ENCODE results near the gene TSPAN18.
"Not testable (repeated sequence)": the region's sequence is repeated elsewhere in the genome, so short reads cannot be mapped to it uniquely, and the experiment has no call there.

The TSPAN18 gene

GRCh38 chr11:44868455-44869421, 142.0 kb downstream of the TSPAN18 start:
- DNase-seq (ENCODE audit: low read depth): no peak

DNA sequence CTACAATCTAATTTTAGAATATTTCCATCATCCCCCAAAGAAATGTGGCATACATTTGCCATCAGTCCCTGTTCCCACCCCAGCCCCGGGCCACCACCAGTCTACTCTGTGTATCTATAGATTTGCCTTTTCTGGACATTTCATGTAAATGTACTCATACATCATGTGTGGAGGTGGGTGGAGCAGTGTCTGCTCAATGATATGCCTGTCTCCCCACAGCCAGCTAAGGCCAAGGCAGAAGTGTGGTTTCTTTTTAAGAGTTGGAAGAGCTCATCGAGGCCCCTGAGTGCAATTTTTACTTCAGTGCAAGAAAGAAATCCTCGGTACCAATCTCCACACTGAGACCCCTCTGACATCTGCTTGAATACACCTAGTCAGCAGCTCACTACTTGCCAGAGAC, 143.4 kb downstream of the TSPAN18 start:
- no peak for DNase-seq (ENCODE audit: low read depth)

DNA sequence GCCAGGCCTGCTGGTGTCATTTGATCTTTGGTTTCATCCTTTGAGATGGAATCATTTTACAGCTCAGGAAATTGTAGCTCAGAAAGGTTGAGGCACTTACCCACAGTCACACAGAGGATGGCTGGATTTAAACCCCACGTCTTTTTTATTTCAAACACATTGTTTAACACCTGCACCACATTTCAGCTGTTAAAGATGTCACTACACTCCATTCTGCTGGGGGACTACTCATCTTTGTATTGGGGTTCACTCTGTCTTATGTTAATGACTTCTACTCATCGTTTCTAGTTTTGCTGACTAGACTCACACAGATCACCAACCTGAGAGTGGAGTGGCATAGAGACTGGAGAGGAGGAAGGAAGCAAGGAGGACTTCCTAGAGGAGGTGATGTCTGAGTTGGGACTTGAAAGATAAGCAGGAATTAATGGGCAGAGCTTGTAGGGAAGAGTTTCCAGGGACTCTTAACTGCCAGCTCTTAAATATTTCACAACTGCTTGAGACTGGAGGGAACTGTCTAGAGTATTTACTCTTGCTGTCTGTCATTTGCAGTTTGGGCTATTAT, 143.9 kb downstream of the TSPAN18 start:
- no peak for DNase-seq (ENCODE audit: low read depth)

DNA sequence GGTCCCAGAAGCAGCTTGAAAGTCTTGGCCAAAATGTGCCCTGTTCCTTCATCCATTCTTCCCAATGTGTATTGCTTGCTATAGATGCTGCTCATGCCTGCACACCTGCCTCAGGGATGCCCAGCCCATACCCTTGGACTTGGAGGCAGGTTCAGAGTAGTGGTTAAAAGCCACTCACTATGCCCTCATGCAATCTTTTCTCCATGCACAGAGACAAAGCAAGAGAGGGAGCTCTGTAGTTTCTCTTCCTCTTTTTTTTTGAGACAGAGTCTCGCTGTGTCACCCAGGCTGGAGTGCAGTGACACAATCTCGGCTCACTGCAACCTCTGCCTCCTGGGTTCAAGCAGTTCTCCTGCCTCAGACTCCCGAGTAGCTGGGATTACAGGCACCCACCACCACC, 144.9 kb downstream of the TSPAN18 start:
- DNase-seq (ENCODE audit: low read depth): not testable (repeated sequence)

GRCh38 chr11:44872556-44872955, 145.8 kb downstream of the TSPAN18 start:
- DNase-seq (ENCODE audit: low read depth): no peak

DNA sequence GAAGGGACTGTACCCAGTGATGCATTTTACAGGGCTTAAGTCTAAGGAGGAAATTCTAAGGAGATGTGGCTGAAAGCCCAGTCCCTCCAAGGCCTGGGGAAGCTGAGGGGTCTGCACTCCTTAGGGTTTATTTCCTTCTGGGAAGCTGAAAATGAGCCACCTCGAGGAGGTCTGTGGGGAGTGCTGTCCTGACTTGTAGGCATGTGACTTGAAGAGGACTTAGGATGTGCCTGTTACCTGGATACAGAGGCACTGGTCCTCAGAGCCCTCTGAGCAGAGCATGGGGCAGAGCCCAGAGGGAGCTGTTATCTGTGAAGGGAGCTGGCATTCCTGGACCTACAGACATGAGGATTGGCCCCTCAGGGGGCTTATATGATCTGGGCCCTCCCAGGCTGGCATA, 146.8 kb downstream of the TSPAN18 start:
- DNase-seq (ENCODE audit: low read depth): no peak

- DNase-seq (ENCODE audit: low read depth): no peak
Measured at GRCh38 chr11:44874284-44874683, 147.5 kb downstream of the TSPAN18 start.

DNA sequence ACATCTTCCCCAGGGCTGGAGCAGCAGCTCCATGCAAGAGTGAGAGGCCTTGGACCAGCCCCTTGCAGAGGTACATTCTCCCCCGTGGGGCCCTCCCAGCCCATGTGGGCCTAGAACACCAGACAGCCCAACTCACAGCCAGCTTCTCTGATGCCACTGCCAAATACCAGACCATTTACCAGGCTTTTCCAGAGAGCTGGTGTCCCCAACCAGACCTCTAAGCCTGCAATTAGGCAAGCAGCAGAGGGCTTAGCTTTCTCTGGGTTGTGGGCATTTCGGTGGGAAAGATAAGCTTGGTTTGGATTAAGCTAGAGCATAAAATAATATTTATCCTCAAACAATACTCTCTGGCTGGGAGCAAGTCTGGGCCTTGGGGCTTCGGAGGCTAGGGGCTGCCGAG, 148.3 kb downstream of the TSPAN18 start:
- no peak for DNase-seq (ENCODE audit: low read depth)

GRCh38 chr11:44876194-44876723, 149.5 kb downstream of the TSPAN18 start:
- no peak for DNase-seq (ENCODE audit: low read depth)

- no peak for DNase-seq (ENCODE audit: low read depth)
Measured at GRCh38 chr11:44876906-44877305, 150.1 kb downstream of the TSPAN18 start.

DNA sequence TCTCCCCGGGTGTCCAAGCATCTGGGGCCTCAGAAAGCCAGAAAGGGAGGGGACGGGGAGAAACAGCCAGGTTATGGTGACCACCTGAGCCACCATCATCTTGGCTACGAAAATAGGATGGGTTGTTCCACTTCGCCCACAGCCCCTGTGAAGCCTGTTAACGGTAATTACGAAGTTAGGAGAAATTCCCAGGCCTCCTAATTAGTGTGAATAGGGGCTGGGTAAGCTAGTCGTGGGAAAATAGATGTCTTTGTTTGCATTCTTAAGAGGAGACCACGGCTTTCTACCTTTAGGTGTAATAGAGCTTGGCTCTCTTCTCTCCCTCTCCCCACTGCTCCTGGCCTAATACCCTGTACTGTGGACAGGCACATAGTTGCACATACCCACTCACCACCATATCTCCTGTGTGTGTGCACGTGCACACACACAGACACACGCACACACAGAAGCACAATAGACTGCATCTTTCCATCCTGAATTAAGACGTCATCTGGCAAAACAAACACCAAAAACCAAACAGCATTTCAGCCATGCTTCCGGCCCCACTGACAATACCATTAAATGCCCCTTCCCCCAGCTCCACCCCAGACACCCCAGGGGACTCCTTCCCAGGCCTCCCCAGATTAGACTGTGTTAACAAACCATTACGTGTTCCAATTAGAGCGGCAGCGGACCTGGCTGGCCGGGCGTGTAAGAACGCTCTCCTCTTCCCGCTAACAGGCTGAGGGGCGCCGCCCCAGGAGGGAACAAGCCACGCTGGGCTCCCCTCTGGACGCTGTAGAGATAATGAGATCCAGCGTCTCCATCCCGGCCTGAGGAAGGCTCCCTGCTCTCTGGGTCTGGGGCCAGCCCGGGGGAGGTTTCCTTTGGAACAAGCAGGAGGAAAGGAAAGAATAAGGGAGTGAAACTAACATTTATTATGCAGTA, 151.1 kb downstream of the TSPAN18 start:
- no peak for DNase-seq (ENCODE audit: low read depth)

DNA sequence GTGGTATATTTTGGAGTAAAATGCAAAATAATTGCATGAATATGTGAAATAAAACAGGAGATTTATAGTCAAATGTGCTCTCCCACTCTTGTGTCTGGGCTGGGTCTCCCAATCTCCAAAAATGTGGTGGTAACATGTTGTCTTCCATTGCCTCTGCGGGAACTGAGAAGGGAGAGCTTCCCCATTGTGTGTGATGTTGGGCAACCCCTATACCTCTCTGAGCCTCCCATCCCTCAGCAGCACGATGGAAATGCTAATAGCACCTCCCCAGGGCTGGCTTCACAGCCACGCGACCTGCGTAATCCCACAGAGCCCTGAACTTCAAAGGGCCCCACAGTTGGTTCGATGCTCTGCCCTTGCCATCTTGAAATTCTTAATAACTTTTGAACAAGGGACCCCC, 151.9 kb downstream of the TSPAN18 start:
- DNase-seq (ENCODE audit: low read depth): no peak

GRCh38 chr11:44879432-44879831, 152.7 kb downstream of the TSPAN18 start:
- DNase-seq (ENCODE audit: low read depth): no peak

GRCh38 chr11:44880511-44880910, 153.7 kb downstream of the TSPAN18 start:
- DNase-seq (ENCODE audit: low read depth): no peak

- DNase-seq (ENCODE audit: low read depth): no peak
Measured at GRCh38 chr11:44880953-44881352, 154.2 kb downstream of the TSPAN18 start.

DNA sequence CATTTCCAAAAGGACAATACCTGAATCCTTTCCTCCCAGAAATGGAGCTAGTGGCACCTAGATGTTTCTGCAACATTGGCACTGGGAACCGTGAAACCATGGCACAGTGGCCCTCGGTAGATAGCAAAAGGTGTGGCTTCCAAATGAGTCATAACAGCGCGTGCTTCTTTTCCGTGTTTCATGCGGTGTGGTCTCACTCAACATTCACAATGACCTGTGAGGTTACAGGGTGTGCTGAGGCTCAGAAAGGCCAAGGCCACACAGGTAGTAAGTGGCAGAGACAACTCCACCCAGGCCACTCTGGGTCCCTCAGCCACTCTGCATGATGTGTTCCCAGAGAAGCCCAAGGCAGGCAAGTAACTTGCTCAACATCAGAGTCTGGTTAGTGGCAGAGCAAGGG, 156.5 kb downstream of the TSPAN18 start:
- DNase-seq (ENCODE audit: low read depth): no peak

GRCh38 chr11:44884056-44884455, 157.3 kb downstream of the TSPAN18 start:
- no peak for DNase-seq (ENCODE audit: low read depth)

DNA sequence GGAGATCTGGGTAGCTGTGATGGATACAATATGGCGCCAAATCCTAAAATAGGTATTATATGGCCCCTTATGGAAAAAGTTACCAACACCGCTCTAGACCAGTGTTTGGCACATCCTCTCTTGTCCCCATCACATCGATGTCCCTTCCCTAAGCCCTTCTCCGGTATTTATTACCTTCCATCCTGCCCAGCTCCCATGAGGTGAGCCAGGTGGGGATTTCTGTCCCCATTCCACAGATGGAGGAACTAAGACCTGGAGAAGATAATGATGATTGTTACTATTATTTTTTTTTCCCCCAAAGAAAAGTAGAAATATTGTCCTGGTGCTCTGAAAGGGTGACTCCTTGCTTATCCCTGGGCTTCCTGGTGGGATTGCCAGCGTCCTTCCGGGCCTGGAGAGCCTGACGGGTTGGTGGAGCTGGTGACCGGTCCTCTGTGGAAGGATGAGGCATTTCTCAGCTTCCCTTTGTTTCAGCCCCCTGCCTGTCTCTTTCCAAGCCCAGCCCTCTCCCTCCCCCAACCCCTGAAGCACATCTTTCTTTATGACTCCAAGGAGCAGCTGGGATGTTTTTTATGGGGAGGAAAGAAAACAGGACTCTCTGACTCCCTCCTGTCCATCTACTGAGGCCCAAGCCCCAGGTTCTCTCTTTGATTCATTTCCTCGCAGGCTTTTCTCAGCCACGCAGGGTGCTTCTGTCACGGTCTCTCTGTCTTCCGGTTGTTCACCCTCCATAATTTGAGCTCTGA, 158.5 kb downstream of the TSPAN18 start:
- no peak for DNase-seq (ENCODE audit: low read depth)

DNA sequence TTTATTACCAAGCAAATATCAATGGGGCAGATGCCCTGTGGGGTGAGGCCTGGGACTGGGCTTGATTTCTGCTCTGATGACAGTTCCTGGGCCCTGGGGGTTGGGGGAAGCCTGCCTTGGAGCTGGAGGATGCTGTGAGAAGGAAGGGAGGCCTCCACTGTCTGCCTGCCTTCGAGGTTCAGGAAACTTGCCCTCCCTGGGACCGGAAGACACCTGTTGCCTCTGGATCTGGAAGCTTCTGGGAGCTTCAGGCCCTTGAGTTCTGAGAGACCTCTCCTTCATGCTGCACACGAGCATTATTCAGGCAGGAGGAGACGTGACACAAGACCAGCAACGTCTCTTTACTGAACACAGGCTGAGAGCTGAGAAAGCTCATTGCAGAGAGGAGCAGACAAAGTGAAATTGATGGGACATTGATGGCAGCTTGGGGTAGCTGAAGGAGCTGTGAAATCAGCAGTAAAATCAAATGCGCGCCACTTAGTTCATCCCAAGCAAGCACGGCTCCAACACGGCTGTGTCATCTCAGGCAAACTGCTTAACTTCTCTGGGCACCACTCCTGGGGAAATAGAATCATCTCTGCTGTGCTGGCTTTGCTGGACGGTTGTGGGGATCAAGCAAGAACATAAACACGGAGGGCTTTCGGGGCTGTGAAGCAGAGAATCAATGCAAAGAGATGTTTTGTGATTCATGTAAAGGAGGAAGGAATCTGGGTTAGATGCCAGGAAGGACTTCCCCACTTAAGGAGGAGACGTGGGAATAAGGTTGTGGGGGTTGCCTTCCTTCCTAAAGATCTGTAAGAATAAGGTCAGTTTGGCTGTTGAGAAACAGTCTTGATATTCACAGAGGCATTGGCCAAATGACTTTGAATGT, 159.4 kb downstream of the TSPAN18 start:
- no peak for DNase-seq (ENCODE audit: low read depth)

- peak; percentile 61 for DNase-seq (ENCODE audit: low read depth)
Measured at GRCh38 chr11:44886790-44887140, 160.0 kb downstream of the TSPAN18 start.

- no peak for DNase-seq (ENCODE audit: low read depth)
Measured at GRCh38 chr11:44887636-44888035, 160.9 kb downstream of the TSPAN18 start.

Measured in GM04503 (cell line).